Measurements from ENCODE around the gene TMEM178B.

DNA sequence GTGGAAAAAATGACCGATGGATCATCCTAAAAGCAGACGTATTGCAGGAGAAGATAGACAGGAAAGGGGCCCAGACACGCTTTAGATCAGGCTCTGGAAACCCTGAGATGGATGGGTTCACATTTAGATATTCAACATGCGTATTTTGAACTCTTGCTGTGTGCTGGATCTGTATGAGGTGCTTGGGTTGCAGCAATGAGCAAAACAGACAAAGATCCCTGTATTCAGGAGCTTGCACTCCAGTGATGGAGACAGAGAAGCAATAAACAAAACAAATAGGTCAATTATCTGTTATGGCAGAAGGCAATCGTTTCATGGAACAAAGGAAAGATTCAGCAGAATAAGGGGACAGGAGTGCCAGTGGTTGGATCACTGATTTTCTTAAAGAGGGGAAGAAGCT, 275.5 kb downstream of the TMEM178B start:
- TF ChIP-seq, protein P1, sequence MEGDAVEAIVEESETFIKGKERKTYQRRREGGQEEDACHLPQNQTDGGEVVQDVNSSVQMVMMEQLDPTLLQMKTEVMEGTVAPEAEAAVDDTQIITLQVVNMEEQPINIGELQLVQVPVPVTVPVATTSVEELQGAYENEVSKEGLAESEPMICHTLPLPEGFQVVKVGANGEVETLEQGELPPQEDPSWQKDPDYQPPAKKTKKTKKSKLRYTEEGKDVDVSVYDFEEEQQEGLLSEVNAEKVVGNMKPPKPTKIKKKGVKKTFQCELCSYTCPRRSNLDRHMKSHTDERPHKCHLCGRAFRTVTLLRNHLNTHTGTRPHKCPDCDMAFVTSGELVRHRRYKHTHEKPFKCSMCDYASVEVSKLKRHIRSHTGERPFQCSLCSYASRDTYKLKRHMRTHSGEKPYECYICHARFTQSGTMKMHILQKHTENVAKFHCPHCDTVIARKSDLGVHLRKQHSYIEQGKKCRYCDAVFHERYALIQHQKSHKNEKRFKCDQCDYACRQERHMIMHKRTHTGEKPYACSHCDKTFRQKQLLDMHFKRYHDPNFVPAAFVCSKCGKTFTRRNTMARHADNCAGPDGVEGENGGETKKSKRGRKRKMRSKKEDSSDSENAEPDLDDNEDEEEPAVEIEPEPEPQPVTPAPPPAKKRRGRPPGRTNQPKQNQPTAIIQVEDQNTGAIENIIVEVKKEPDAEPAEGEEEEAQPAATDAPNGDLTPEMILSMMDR (optimal IDR thresholded peaks at IDR 0.05 in 1 of 3, IDR thresholded peaks at IDR 0.05 in 1 of 3, conservative IDR thresholded peaks at IDR 0.05 in 1 of 3; ENCODE audit: extremely low read depth in 1 of 3, insufficient read depth in 2 of 3, low read length in 3 of 3) = no peak
- no peak for TF ChIP-seq EZH2 (IDR thresholded peaks at IDR 0.05; ENCODE audit: low read length)
